ENCODE measurements around the gene TTC4.

TTC4 gene

GRCh38 chr1:54706419-54706818 lies 9.2 kb upstream of the TTC4 start:
- DNase-seq, result no peak

- no peak for DNase-seq
Measured at GRCh38 chr1:54708385-54708784, 7.3 kb upstream of the TTC4 start.

GRCh38 chr1:54709547-54710292 lies 5.9 kb upstream of the TTC4 start:
- no peak for DNase-seq

GRCh38 chr1:54710434-54710833 lies 5.2 kb upstream of the TTC4 start:
- no peak for DNase-seq

- no peak for DNase-seq
Measured at GRCh38 chr1:54710841-54711240, 4.8 kb upstream of the TTC4 start.

GRCh38 chr1:54711536-54711935 lies 4.1 kb upstream of the TTC4 start:
- DNase-seq, result no peak

GRCh38 chr1:54714881-54715492 lies 674 bp upstream of the TTC4 start:
- DNase-seq, result no peak

GRCh38 chr1:54716299-54717047 lies 812 bp downstream of the TTC4 start:
- no peak for DNase-seq

GRCh38 chr1:54721719-54722118 lies 6.1 kb downstream of the TTC4 start:
- DNase-seq, result no peak

GRCh38 chr1:54723985-54724384 lies 8.3 kb downstream of the TTC4 start:
- DNase-seq, result no peak

GRCh38 chr1:54724771-54725170 lies 9.1 kb downstream of the TTC4 start:
- DNase-seq, result no peak

- DNase-seq, result no peak
Measured at GRCh38 chr1:54728027-54728426, 12.4 kb downstream of the TTC4 start.

GRCh38 chr1:54736685-54737084 lies 21.0 kb downstream of the TTC4 start:
- DNase-seq, result no peak

- no peak for DNase-seq
Measured at GRCh38 chr1:54738244-54738643, 22.6 kb downstream of the TTC4 start.

GRCh38 chr1:54741531-54741930 lies 25.9 kb downstream of the TTC4 start:
- no peak for DNase-seq

- no peak for DNase-seq
Measured at GRCh38 chr1:54742282-54742681, 26.6 kb downstream of the TTC4 start.

- no peak for DNase-seq
Measured at GRCh38 chr1:54743416-54744226, 28.0 kb downstream of the TTC4 start.

- no peak for DNase-seq
Measured at GRCh38 chr1:54744696-54745095, 29.0 kb downstream of the TTC4 start.

GRCh38 chr1:54745274-54745673 lies 29.6 kb downstream of the TTC4 start:
- no peak for DNase-seq

- DNase-seq, result no peak
Measured at GRCh38 chr1:54745864-54746263, 30.2 kb downstream of the TTC4 start.

GRCh38 chr1:54748094-54748835 lies 32.6 kb downstream of the TTC4 start:
- DNase-seq, result no peak

- no peak for DNase-seq
Measured at GRCh38 chr1:54750596-54750995, 34.9 kb downstream of the TTC4 start.

GRCh38 chr1:54751426-54751825 lies 35.8 kb downstream of the TTC4 start:
- DNase-seq, result no peak

Data from DMS 273 treated with DMSO at 0.1 percent for 48 hours (cell line).